HepG2 (cell line): ENCODE results near the gene UBA6. TPM values are rescaled to one million over a fixed set of nuclear protein-coding genes. Genes with fewer than 3 reads are reported as not detected.
A peak's percentile ranks its signal among the peaks of the same experiment; 100 is the strongest.

ENCODE experiments used
- ATAC-seq: fragments of 200-7000 bp; cut with Tn5 transposase; 3 replicates; pipeline ENCODE4 v1.9.1; 2020; ENCODE audit warnings: mild to moderate bottlenecking, moderate library complexity
- BruUV-seq: library from RNA; stranded (reverse); fragments of 400-500 nt; replicated peaks from 2 replicates; lab custom pipeline; 2021; lab: Mats Ljungman, UMichigan
- CTCF ChIA-PET: fragments of 300-600 bp; formaldehyde crosslinking; extraction: SDS; loops from one replicate; lab custom pipeline; 2021; ENCODE audit warnings: low total read pairs, inconsistent platforms, low intra/inter-chr PET ratio; lab: Yijun Ruan, JAX
- POLR2A ChIA-PET: fragments of 350-600 bp; sonication (Branson Sonifier 250); formaldehyde crosslinking; loops from one replicate; lab custom pipeline; 2020; ENCODE audit warnings: antibody characterized with exemption, inconsistent platforms; lab: Yijun Ruan, JAX
- DNase-seq: peaks from one replicate; pipeline ENCODE4 v3.0.0-alpha.2; 2015; ENCODE audit warnings: low spot score
- FAIRE-seq: peaks from 3 replicates; lab custom pipeline; 2011; peaks lifted over from hg19 to GRCh38; lab: Jason Lieb, UNC
- H2AFZ ChIP-seq: one replicate; pipeline ENCODE4 v1.6.1; 2011; ENCODE audit warnings: low read length, inconsistent platforms
- H3K27ac ChIP-seq: fragments of 300-600 bp; 3 replicates; pipeline ENCODE4 v1.8.0; 2011; ENCODE audit warnings: mixed run types, mild to moderate bottlenecking, mixed read lengths, low read length, inconsistent platforms; ENCODE audit not compliant: insufficient read depth; ENCODE audit errors: extremely low read length
- H3K27me3 ChIP-seq, 2 experiments: fragments of 200-600 bp in 1 of 2; 2 replicates in 1 of 2; 3 replicates in 1 of 2; pipeline versions ENCODE4 v1.6.0 to v1.8.0; 2011; ENCODE audit warnings: low read length in 2 of 2, mild to moderate bottlenecking in 2 of 2, moderate library complexity in 2 of 2, inconsistent platforms in 1 of 2; ENCODE audit not compliant: insufficient read depth in 2 of 2, control insufficient read depth in 1 of 2
- H3K36me3 ChIP-seq, 2 experiments: fragments of 200-600 bp in 1 of 2; replicated peaks in 1 of 2; 2 replicates in 1 of 2; 3 replicates in 1 of 2; pipeline versions ENCODE4 v1.5.1 to v1.8.0; 2011; ENCODE audit warnings: low read length in 2 of 2, inconsistent platforms in 1 of 2; ENCODE audit not compliant: insufficient read depth in 2 of 2, control insufficient read depth in 1 of 2
- H3K4me1 ChIP-seq: 2 replicates; pipeline ENCODE4 v1.5.1; 2012; ENCODE audit warnings: low read length, inconsistent platforms; ENCODE audit not compliant: insufficient read depth
- H3K4me2 ChIP-seq: 2 replicates; pipeline ENCODE4 v1.6.0; 2011; ENCODE audit warnings: low read depth, low read length, inconsistent platforms
- H3K4me3 ChIP-seq, 3 experiments: fragments of 200-600 bp in 1 of 3; sonication (generic), shearing (Covaris generic) in 1 of 3; replicated peaks in 1 of 3; 2 replicates each; pipeline ENCODE4 v1.5.1; 2011 to 2016; ENCODE audit warnings: low read length in 3 of 3, inconsistent platforms in 2 of 3, low read depth in 2 of 3, mild to moderate bottlenecking in 2 of 3, control low read depth in 1 of 3, mixed read lengths in 1 of 3; ENCODE audit not compliant: insufficient read depth in 1 of 3
- H3K79me2 ChIP-seq: one replicate; pipeline ENCODE4 v1.6.1; 2011; ENCODE audit warnings: low read length, inconsistent platforms; ENCODE audit not compliant: insufficient read depth
- H3K9ac ChIP-seq: 2 replicates; pipeline ENCODE4 v1.6.0; 2011; ENCODE audit warnings: mild to moderate bottlenecking, low read depth, low read length, inconsistent platforms; ENCODE audit not compliant: insufficient read depth
- H3K9me3 ChIP-seq: 2 replicates; pipeline ENCODE4 v1.5.1; 2012; ENCODE audit warnings: mild to moderate bottlenecking, low read length
- H4K20me1 ChIP-seq: 2 replicates; pipeline ENCODE4 v1.6.0; 2011; ENCODE audit warnings: inconsistent platforms, mild to moderate bottlenecking, low read length, moderate library complexity; ENCODE audit not compliant: insufficient read depth
- KLF15 ChIP-seq: sonication (generic); formaldehyde crosslinking; IDR thresholded peaks from 2 replicates; pipeline ENCODE4 v1.8.1; 2023; ENCODE audit warnings: borderline replicate concordance, mild to moderate bottlenecking, inconsistent platforms, missing genetic modification reagents, mixed read lengths
- THYN1 ChIP-seq: sonication (generic); formaldehyde crosslinking; IDR thresholded peaks from 2 replicates; pipeline ENCODE4 v1.8.1; 2023; ENCODE audit warnings: low read depth, mild to moderate bottlenecking, moderate library complexity, missing genetic modification reagents, borderline replicate concordance
- ZNF138 ChIP-seq: sonication (generic); formaldehyde crosslinking; IDR thresholded peaks from 2 replicates; pipeline ENCODE4 v1.5.0; 2020; ENCODE audit warnings: mild to moderate bottlenecking, low read depth, missing genetic modification reagents
- WGBS: methylation state at CpG from one replicate; pipeline ENCODE4 v1.1.6; 2017; ENCODE audit warnings: low lambda C conversion rate; 5-methylcytosine and 5-hydroxymethylcytosine counted together
- in situ Hi-C: cut with HindIII; loops from 2 replicates; pipeline ENCODE4 v1.10.0; 2017; ENCODE audit warnings: low pct_unique_long_range_greater_than_20kb; ENCODE audit not compliant: extremely low pct_ligation_motif_present
- intact Hi-C: fragments of 100-400 bp; cut with micrococcal nuclease; formaldehyde crosslinking; loops from one replicate; pipeline ENCODE4 v1.10.0; 2022; ENCODE audit not compliant: unreplicated experiment
- polyA plus RNA-seq, 8 experiments: library from polyadenylated mRNA; depleted of rRNA in 3 of 8; stranded (reverse) in 7 of 8; unstranded in 1 of 8; fragments of >200 nt; fragmentation: Illumina TruSeq in 4 of 8; extraction: Trizol in 4 of 8; gene quantifications; 2 replicates each; pipeline versions ENCODE4 v1.2.1 to v1.2.3, GENCODE V29; 2011 to 2016; ENCODE audit warnings: low read depth in 4 of 8, missing spikeins in 1 of 8, mixed read lengths in 1 of 8; ENCODE audit not compliant: insufficient read depth in 1 of 8
- total RNA-seq, 5 experiments: library from RNA; depleted of rRNA; stranded (reverse); fragments of >200 nt; fragmentation: Illumina TruSeq; extraction: Trizol; gene quantifications; 2 replicates each; pipeline ENCODE4 v1.2.3, GENCODE V29; 2016; ENCODE audit warnings: low read depth in 1 of 5
- TF ChIP-seq, protein P1 (sequence below): IDR thresholded peaks from 2 replicates; pipeline ENCODE4 v1.6.1; 2018; ENCODE audit warnings: missing genetic modification reagents
- TF ChIP-seq, protein P2 (sequence below): sonication (generic); formaldehyde crosslinking; IDR thresholded peaks from 2 replicates; pipeline ENCODE4 v1.5.0; 2020; ENCODE audit warnings: mild to moderate bottlenecking, missing genetic modification reagents, moderate library complexity
- TF ChIP-seq, protein P3 (sequence below): IDR thresholded peaks from 2 replicates; pipeline ENCODE4 v1.6.1; 2012; ENCODE audit warnings: inconsistent platforms

The UBA6 gene
- total and polyA plus RNA-seq, 2 of the 13 experiments (the other 11 are each of a cell fraction or from before 2014, with no cell fraction given): 33.3 to 75.4 TPM

DNA sequence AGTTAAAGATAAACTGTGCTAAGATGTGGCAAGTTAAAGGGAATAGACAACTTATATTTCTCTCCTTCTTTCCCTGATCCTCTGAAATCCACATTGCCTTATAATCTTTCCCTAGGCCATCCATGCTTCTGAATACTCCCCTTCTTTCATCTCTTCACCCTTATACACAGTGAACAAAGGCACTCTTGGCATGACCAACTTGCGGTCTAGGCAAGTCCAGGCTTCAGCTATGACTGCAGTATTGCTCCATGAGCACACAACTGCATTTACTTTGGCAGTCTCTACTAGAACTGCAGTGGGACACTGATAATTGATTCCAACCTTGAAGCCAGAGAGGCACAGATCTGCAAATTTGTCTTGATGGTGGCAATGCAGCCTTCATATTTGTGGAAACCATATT is 24.2 kb upstream of the UBA6 start:
- TF ChIP-seq, protein P1, sequence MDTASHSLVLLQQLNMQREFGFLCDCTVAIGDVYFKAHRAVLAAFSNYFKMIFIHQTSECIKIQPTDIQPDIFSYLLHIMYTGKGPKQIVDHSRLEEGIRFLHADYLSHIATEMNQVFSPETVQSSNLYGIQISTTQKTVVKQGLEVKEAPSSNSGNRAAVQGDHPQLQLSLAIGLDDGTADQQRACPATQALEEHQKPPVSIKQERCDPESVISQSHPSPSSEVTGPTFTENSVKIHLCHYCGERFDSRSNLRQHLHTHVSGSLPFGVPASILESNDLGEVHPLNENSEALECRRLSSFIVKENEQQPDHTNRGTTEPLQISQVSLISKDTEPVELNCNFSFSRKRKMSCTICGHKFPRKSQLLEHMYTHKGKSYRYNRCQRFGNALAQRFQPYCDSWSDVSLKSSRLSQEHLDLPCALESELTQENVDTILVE (CRISPR knock-in tag): no peak
- no peaks in the 10 kb centered on the region for H3K27me3 ChIP-seq
- in situ Hi-C loops: no loop called here
- H3K9ac ChIP-seq: no peak overlapping the region
- peaks cover 4 to 7% of the 10 kb centered on the region in 2 experiments; a peak in 3 of 5 replicates for H3K36me3 ChIP-seq
- WGBS: 96% methylated on average over 1 of the region's 1 CpG
- peaks cover 12% of the 10 kb centered on the region for H3K9me3 ChIP-seq
- no peak; the same call in 2 of the 3 replicates for ATAC-seq
- ChIA-PET POLR2A (no interaction called here), CTCF (no interaction called here)
- intact Hi-C loops: no loop called here
- no peaks in the 10 kb centered on the region for H3K79me2 ChIP-seq
- no peak overlapping the region for H2AFZ ChIP-seq
- H3K4me2 ChIP-seq: no peak overlapping the region
- H3K4me3 ChIP-seq: no peak overlapping the region
- H3K27ac ChIP-seq: no peak overlapping the region
- no peak for FAIRE-seq
- no TSS peak for BruUV-seq
- no peaks in the 10 kb centered on the region for H3K4me1 ChIP-seq
- H4K20me1 ChIP-seq: no peaks in the 10 kb centered on the region
- DNase-seq: no peak

DNA sequence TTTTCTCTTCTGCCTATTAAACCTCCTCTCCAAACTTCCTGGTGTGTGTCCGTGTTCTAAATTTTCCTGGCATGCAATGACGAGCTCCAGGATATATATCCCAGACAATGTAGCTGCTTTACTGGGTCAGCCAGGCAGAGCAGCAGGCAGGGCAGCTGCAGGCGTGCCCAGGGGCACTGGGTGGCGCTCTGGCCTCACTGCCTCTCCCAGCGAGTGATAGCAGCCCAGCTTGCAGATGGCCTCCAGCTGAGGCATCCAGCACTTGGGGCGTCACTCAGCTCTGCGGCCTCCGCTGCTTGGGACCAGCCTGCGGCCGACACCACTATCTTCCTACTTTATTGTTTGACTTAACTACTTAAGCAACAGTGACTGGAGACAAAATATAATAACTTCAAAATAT is 23.0 kb upstream of the UBA6 start:
- no peak for FAIRE-seq

More for the DNA sequence above, 23.0 kb upstream of the UBA6 start:
- in situ Hi-C loops: no loop called here
- POLR2A ChIA-PET: no interaction called here
- Histone ChIP-seq H3K9me3 (peaks cover 12% of the 10 kb centered on the region), H3K27me3 (no peaks in the 10 kb centered on the region), H3K4me3 (no peak overlapping the region), H3K79me2 (no peaks in the 10 kb centered on the region), H3K36me3 (peaks cover 1 to 7% of the 10 kb centered on the region in 2 experiments; a peak in 2 of 5 replicates), H3K4me1 (no peaks in the 10 kb centered on the region), H3K9ac (no peak overlapping the region), H4K20me1 (no peaks in the 10 kb centered on the region), H3K4me2 (no peak overlapping the region), H3K27ac (no peak overlapping the region), H2AFZ (no peak overlapping the region)
- CTCF ChIA-PET: no interaction called here
- TF ChIP-seq THYN1 (no peak), ZNF138 (CRISPR knock-in tag) (no peak), KLF15 (CRISPR knock-in tag) (no peak)
- TF ChIP-seq, protein P2, sequence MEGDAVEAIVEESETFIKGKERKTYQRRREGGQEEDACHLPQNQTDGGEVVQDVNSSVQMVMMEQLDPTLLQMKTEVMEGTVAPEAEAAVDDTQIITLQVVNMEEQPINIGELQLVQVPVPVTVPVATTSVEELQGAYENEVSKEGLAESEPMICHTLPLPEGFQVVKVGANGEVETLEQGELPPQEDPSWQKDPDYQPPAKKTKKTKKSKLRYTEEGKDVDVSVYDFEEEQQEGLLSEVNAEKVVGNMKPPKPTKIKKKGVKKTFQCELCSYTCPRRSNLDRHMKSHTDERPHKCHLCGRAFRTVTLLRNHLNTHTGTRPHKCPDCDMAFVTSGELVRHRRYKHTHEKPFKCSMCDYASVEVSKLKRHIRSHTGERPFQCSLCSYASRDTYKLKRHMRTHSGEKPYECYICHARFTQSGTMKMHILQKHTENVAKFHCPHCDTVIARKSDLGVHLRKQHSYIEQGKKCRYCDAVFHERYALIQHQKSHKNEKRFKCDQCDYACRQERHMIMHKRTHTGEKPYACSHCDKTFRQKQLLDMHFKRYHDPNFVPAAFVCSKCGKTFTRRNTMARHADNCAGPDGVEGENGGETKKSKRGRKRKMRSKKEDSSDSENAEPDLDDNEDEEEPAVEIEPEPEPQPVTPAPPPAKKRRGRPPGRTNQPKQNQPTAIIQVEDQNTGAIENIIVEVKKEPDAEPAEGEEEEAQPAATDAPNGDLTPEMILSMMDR: 0 out of 2 replicates have a peak, but pooled peaks have one; percentile 28
- TF ChIP-seq, protein P3, sequence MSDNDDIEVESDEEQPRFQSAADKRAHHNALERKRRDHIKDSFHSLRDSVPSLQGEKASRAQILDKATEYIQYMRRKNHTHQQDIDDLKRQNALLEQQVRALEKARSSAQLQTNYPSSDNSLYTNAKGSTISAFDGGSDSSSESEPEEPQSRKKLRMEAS: no peak
- BruUV-seq: no TSS peak
- ATAC-seq (peak; percentile 46; the same call in 2 of the 3 replicates), DNase-seq (no peak)
- intact Hi-C loops: no loop called here
- 96% methylated on average over 9 of the region's 10 CpGs for WGBS
